GM12872 (cell line): ENCODE measurements around the gene CD99L2.

Source experiments
- CTCF ChIP-seq: IDR thresholded peaks from 3 replicates; pipeline ENCODE4 v1.5.1; 2011; ENCODE audit warnings: low read depth, mild to moderate bottlenecking, low read length, moderate library complexity; ENCODE audit not compliant: insufficient read depth

Gene CD99L2

GRCh38 chrX:150766351-150767044, 132.0 kb downstream of the CD99L2 start:
- no peak for TF ChIP-seq CTCF

- TF ChIP-seq CTCF: no peak
Observed at GRCh38 chrX:150765782-150766350, 132.6 kb downstream of the CD99L2 start.

- no peak for TF ChIP-seq CTCF
Observed at GRCh38 chrX:150765237-150765636, 133.2 kb downstream of the CD99L2 start.

- TF ChIP-seq CTCF: no peak
Observed at GRCh38 chrX:150763810-150764209, 134.7 kb downstream of the CD99L2 start.

GRCh38 chrX:150763303-150763797, 135.1 kb downstream of the CD99L2 start:
- TF ChIP-seq CTCF: no peak

- TF ChIP-seq CTCF: no peak
Observed at GRCh38 chrX:150762258-150763165, 136.0 kb downstream of the CD99L2 start.

GRCh38 chrX:150761819-150762216, 136.7 kb downstream of the CD99L2 start:
- no peak for TF ChIP-seq CTCF
